ENCODE results near the gene PLEKHB1. TPM values are rescaled to one million over a fixed set of nuclear protein-coding genes. Genes with fewer than 3 reads are reported as not detected.

PLEKHB1 gene
- total and polyA plus RNA-seq, 10 of the 15 experiments (the other 5 are each of a cell fraction or from before 2014, with no cell fraction given) = 0.58 to 2.6 (median 1.5) TPM; not detected in 1

- TF ChIP-seq STAT1 (conservative IDR thresholded peaks at IDR 0.05) = no peak
- no peak for TF ChIP-seq E2F8 (IDR thresholded peaks at IDR 0.05; ENCODE audit: low read depth, partially characterized antibody)
- no peak for TF ChIP-seq YBX1 (IDR thresholded peaks at IDR 0.05)
- TF ChIP-seq GATAD2B (conservative IDR thresholded peaks at IDR 0.05; ENCODE audit: low read depth) = no peak
- TF ChIP-seq IKZF1 (conservative IDR thresholded peaks at IDR 0.05) = no peak
- TF ChIP-seq HCFC1 (IDR thresholded peaks at IDR 0.05; ENCODE audit: low read length) = no peak
- TF ChIP-seq RCOR1 (conservative IDR thresholded peaks at IDR 0.05; ENCODE audit: low read depth, low read length) = no peak
- TF ChIP-seq TCF7 (IDR thresholded peaks at IDR 0.05; ENCODE audit: borderline replicate concordance) = no peak
- no peaks in the 10 kb centered on the region for H3K4me1 ChIP-seq (ENCODE audit: control insufficient read depth, insufficient read depth, low read length)
- H2AFZ ChIP-seq (ENCODE audit: control insufficient read depth, low read depth, low read length) = no peak overlapping the region
- CTCF ChIA-PET = interaction anchor here (1.0 to 1.7 kb wide), 4 partner anchors 8 to 305 kb away, joined by 3 to 8 read pairs (median 4); no protein-coding TSS in a partner anchor
- no peaks in the 10 kb centered on the region for H3K36me3 ChIP-seq (ENCODE audit: control insufficient read depth in 2 of 2, insufficient read depth in 2 of 2, low read length in 1 of 2)
- RAD21 ChIA-PET (ENCODE audit: unreplicated experiment) = interaction anchor here (0.7 kb wide), 1 partner anchor 30 kb away, joined by 4 read pairs; no protein-coding TSS in a partner anchor
- intact Hi-C loops (cut with micrococcal nuclease; ENCODE audit: unreplicated experiment) (no loop called here), in situ Hi-C loops (cut with MboI) (no loop called here)
- FAIRE-seq = no peak
- H3K9ac ChIP-seq (ENCODE audit: control insufficient read depth, insufficient read depth, low read length) = no peak overlapping the region
- no peak for DNase-seq (ENCODE audit: low read depth, low spot score)
- no TSS peak for BruUV-seq (replicated peaks)
- no peaks in the 10 kb centered on the region for H3K9me3 ChIP-seq (replicated peaks; ENCODE audit: control insufficient read depth, insufficient read depth, low read length)
- no peak for ATAC-seq
- H4K20me1 ChIP-seq (ENCODE audit: control insufficient read depth, insufficient read depth) = no peaks in the 10 kb centered on the region
- POLR2A ChIA-PET = no interaction called here
- SMC1A ChIA-PET (ENCODE audit: uncharacterized antibody, unreplicated experiment) = interaction anchor here (0.7 to 1.4 kb wide), 2 partner anchors 30 to 304 kb away, joined by 4 read pairs; no protein-coding TSS in a partner anchor
- WGBS (ENCODE audit: insufficient coverage, insufficient replicate concordance, low lambda C conversion rate, missing lambda C conversion rate) = 77% methylated on average over 8 of the region's 8 CpGs
- no peaks in the 10 kb centered on the region for H3K79me2 ChIP-seq (ENCODE audit: control insufficient read depth, insufficient read depth, low read length)
- no peak overlapping the region for H3K27ac ChIP-seq (ENCODE audit: control insufficient read depth, insufficient read depth)
- H3K4me2 ChIP-seq (ENCODE audit: control insufficient read depth, insufficient read depth) = no peak overlapping the region
- no peak overlapping the region for H3K4me3 ChIP-seq
- H3K27me3 ChIP-seq (replicated peaks in 1 of 2; ENCODE audit: control insufficient read depth in 2 of 2, insufficient read depth in 2 of 2, low read length in 1 of 2) = no peaks in the 10 kb centered on the region
Measured at GRCh38 chr11:73655686-73656085, 9.3 kb downstream of the PLEKHB1 start.
